ENCODE results near the gene PLOD3.

DNA sequence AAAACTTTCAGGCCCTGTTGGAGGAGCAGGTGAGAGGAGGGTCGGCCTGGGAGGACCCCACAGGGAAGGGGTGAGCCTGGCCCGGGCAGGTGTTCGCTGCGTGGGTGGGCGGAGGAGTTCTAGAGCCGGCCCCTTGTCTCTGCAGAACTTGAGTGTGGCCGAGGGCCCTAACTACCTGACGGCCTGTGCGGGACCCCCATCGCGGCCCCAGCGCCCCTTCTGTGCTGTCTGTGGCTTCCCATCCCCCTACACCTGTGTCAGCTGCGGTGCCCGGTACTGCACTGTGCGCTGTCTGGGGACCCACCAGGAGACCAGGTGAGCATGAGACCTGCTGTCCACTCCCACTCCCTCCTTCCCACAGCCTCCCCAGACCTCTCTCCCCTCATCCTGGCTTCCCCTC is 6.1 kb upstream of the PLOD3 start:
- TF ChIP-seq, protein P1, sequence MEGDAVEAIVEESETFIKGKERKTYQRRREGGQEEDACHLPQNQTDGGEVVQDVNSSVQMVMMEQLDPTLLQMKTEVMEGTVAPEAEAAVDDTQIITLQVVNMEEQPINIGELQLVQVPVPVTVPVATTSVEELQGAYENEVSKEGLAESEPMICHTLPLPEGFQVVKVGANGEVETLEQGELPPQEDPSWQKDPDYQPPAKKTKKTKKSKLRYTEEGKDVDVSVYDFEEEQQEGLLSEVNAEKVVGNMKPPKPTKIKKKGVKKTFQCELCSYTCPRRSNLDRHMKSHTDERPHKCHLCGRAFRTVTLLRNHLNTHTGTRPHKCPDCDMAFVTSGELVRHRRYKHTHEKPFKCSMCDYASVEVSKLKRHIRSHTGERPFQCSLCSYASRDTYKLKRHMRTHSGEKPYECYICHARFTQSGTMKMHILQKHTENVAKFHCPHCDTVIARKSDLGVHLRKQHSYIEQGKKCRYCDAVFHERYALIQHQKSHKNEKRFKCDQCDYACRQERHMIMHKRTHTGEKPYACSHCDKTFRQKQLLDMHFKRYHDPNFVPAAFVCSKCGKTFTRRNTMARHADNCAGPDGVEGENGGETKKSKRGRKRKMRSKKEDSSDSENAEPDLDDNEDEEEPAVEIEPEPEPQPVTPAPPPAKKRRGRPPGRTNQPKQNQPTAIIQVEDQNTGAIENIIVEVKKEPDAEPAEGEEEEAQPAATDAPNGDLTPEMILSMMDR (IDR thresholded peaks at IDR 0.05; ENCODE audit: control extremely low read depth in 1 of 3, insufficient read depth in 1 of 3, low read depth in 1 of 3, low read length in 3 of 3), result no peak
- TF ChIP-seq RFX5 (IDR thresholded peaks at IDR 0.05; ENCODE audit: borderline replicate concordance, low read depth, low read length), result no peak
- no peak for TF ChIP-seq TAF1 (IDR thresholded peaks at IDR 0.05; ENCODE audit: low read depth, low read length)
- no peak for TF ChIP-seq POLR2A (IDR thresholded peaks at IDR 0.05; ENCODE audit: control extremely low read depth in 1 of 2, low read depth in 2 of 2, low read length in 2 of 2)
- no peak for TF ChIP-seq RNF2 (IDR thresholded peaks at IDR 0.05; ENCODE audit: borderline replicate concordance, low read depth, low read length, missing control alignments, poor library complexity, severe bottlenecking)
- no peak for TF ChIP-seq POLR2AphosphoS5 (IDR thresholded peaks at IDR 0.05; ENCODE audit: low read depth, low read length)
- no peak for TF ChIP-seq SIN3A (conservative IDR thresholded peaks at IDR 0.05 in 1 of 2, IDR thresholded peaks at IDR 0.05 in 1 of 2; ENCODE audit: low read depth in 1 of 2, low read length in 2 of 2)
- TF ChIP-seq SUZ12 (IDR thresholded peaks at IDR 0.05; ENCODE audit: low read length), result no peak
- no peak for TF ChIP-seq EP300 (IDR thresholded peaks at IDR 0.05; ENCODE audit: borderline replicate concordance in 1 of 2, low read depth in 2 of 2, low read length in 2 of 2)
- TF ChIP-seq BRCA1 (IDR thresholded peaks at IDR 0.05; ENCODE audit: low read depth, low read length), result no peak
